Activated T-helper 2 cell treated with anti-CD3 and anti-CD28 coated beads, Interferon-gamma antibody, Interleukin-2, Interleukin-4, amounts not matched to agents 10 μg/mL and 5 μg/mL and 100 μg/mL, durations not matched to agents 14 hours and 24 hours and 36 hours (primary cell): Measurements from ENCODE around the gene PGBD1. TPM values are rescaled to one million over a fixed set of nuclear protein-coding genes. Genes with fewer than 3 reads are reported as not detected.

Source experiments
- DNase-seq: peaks from one replicate; pipeline ENCODE4 v3.0.0; 2021; ENCODE audit warnings: low spot score
- H3K27ac Mint-ChIP-seq: one replicate; pipeline ENCODE4 v1.8.0; 2021; ENCODE audit warnings: mixed read lengths
- H3K27me3 Mint-ChIP-seq: one replicate; pipeline ENCODE4 v1.8.0; 2021; ENCODE audit warnings: low read depth, mixed read lengths
- H3K36me3 Mint-ChIP-seq: one replicate; pipeline ENCODE4 v1.8.0; 2021; ENCODE audit warnings: low read depth, mixed read lengths
- H3K4me1 Mint-ChIP-seq: one replicate; pipeline ENCODE4 v1.8.0; 2021; ENCODE audit warnings: low read depth, mixed read lengths
- H3K4me3 Mint-ChIP-seq: one replicate; pipeline ENCODE4 v1.8.0; 2021; ENCODE audit warnings: low read depth, mild to moderate bottlenecking, moderate library complexity, mixed read lengths
- H3K9me3 Mint-ChIP-seq: one replicate; pipeline ENCODE4 v1.8.0; 2021; ENCODE audit warnings: mixed read lengths
- intact Hi-C: fragments of 100-400 bp; cut with micrococcal nuclease; formaldehyde crosslinking; loops from one replicate; pipeline ENCODE4 v1.15.1; 2023
- total RNA-seq: library from RNA; stranded (reverse); gene quantifications from 2 replicates; pipeline ENCODE4 v1.2.3, GENCODE V29; 2022

The PGBD1 gene
- total RNA-seq, 1 donor from 2014 or later, result 3.8 TPM

DNA sequence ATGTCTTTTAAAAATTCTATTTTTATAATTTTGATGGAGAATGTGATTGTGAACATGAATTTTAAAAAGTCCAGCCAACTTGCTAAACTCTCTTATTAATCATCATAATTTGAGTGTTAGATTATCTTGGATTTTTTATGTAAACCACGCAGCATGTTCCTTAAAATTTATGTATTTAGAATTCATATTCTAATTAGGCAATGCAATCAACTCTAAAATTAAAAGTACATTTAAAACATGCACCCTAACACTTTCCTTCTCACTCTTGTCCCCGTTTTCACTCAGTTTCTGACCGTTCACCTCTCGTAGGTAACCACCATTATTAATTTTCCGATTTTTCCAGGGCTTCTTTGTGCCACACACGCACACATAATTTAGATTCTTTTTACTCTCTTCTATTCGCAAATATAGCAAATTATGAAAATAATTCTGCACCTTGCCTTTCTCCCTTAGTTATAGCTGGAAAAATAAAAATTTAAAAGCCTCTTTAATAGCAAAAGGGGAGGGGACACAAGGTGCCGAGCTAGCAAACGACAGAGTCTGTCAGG is 68.0 kb downstream of the PGBD1 start:
- H3K36me3 Mint-ChIP-seq, result peaks cover 15% of the 10 kb centered on the region
- H3K4me3 Mint-ChIP-seq, result peak overlapping the region; percentile 99
- peak overlapping the region; percentile 93 for H3K27ac Mint-ChIP-seq
- DNase-seq, result no peak
- H3K9me3 Mint-ChIP-seq, result no peaks in the 10 kb centered on the region
- H3K4me1 Mint-ChIP-seq, result peaks cover 22% of the 10 kb centered on the region
- H3K27me3 Mint-ChIP-seq, result peaks cover 25% of the 10 kb centered on the region
- intact Hi-C loops, result loop anchor here (1.0 to 5.0 kb wide), 2 partner anchors 14 to 48 kb away; partner anchors contain the start of gene ZSCAN12

- intact Hi-C loops, result loop anchor here (1.0 to 5.0 kb wide), 3 partner anchors 15 to 83 kb away; partner anchors contain the start of genes ZSCAN12 and ZSCAN26
- Mint-ChIP-seq H3K27ac (peak within 1 kb of the TSS; percentile 93), H3K4me1 (peaks cover 22% of the 10 kb centered on the region), H3K27me3 (peaks cover 21% of the 10 kb centered on the region), H3K36me3 (peaks cover 15% of the 10 kb centered on the region), H3K9me3 (no peaks in the 10 kb centered on the region), H3K4me3 (peak within 1 kb of the TSS; percentile 99)
- DNase-seq, result peak; percentile 81
Measured at GRCh38 chr6:28349892-28350737, 68.7 kb downstream of the PGBD1 start, which contains the start of gene ZKSCAN3. Gene ZKSCAN3 (plus strand): TSS chr6:28349947. CDS start chr6:28359587, 9,640 bp downstream.

- Mint-ChIP-seq H3K27ac (no peak overlapping the region), H3K9me3 (no peaks in the 10 kb centered on the region), H3K4me3 (peak overlapping the region; percentile 99), H3K36me3 (peaks cover 15% of the 10 kb centered on the region), H3K4me1 (peaks cover 31% of the 10 kb centered on the region), H3K27me3 (peaks cover 15% of the 10 kb centered on the region)
- no peak for DNase-seq
- intact Hi-C loops, result loop anchor here (2.0 kb wide), 1 partner anchor 84 kb away; the partner anchor contains the start of gene ZSCAN26
Measured at GRCh38 chr6:28351087-28351486, 69.7 kb downstream of the PGBD1 start.

DNA sequence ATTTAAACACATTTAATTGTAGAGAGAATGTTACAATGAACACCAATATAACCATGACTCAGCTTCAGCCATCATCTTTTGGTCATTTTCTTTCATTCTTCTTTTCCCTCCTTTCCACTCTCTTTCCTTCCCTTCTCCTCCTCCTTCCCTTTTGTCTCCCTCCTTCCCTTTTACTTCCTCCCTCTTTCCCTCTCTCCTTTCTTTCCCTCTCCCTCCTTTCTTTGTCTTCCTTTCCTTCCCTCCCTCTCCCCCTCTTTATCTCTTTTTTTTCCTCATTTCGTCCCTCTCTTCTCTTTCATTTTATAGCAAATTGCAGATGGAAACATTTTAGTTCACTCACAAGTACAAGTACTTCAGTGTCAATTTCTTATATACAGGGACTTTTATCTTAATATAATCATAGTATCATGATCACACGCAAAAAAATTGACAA is 70.1 kb downstream of the PGBD1 start:
- Mint-ChIP-seq H3K4me3 (peak overlapping the region; percentile 99), H3K27ac (no peak overlapping the region), H3K9me3 (no peaks in the 10 kb centered on the region), H3K36me3 (peaks cover 15% of the 10 kb centered on the region), H3K27me3 (peaks cover 13% of the 10 kb centered on the region), H3K4me1 (peaks cover 32% of the 10 kb centered on the region)
- DNase-seq, result no peak
- intact Hi-C loops, result loop anchor here (2.0 kb wide), 1 partner anchor 85 kb away; the partner anchor contains the start of gene ZSCAN26

Other genes starting within 250 kb of the PGBD1 start
- 0.34 TPM in 2 replicates for gene ZNF165, start 201.0 kb upstream of the PGBD1 start, total RNA-seq
- gene ZSCAN16, start 157.0 kb upstream of the PGBD1 start, total RNA-seq, result 4.0 TPM in 2 replicates
- gene ZKSCAN8, start 139.7 kb upstream of the PGBD1 start, total RNA-seq, result 17.9 and 20.8 TPM in 2 replicates
- 9.7 and 10.8 TPM in 2 replicates for gene ZSCAN9, start 56.3 kb upstream of the PGBD1 start, total RNA-seq
- gene ZKSCAN4, start 29.3 kb upstream of the PGBD1 start, total RNA-seq, result 4.6 and 5.0 TPM in 2 replicates
- not detected in 2 replicates for gene NKAPL, start 22.3 kb upstream of the PGBD1 start, total RNA-seq
- gene ZSCAN26, start 14.4 kb upstream of the PGBD1 start, total RNA-seq, result 6.1 and 7.7 TPM in 2 replicates
- 1.5 and 1.9 TPM in 2 replicates for gene ZSCAN31, start 54.6 kb downstream of the PGBD1 start, total RNA-seq
- gene ZKSCAN3, start 68.4 kb downstream of the PGBD1 start, total RNA-seq, result 3.5 TPM in 2 replicates
- 5.3 and 5.7 TPM in 2 replicates for gene ZSCAN12, start 118.2 kb downstream of the PGBD1 start, total RNA-seq
- gene ZSCAN23, start 161.9 kb downstream of the PGBD1 start, total RNA-seq, result 0.48 and 0.50 TPM in 2 replicates
- gene GPX6, start 234.2 kb downstream of the PGBD1 start, total RNA-seq, result not detected in 2 replicates
- gene GPX5, start 244.3 kb downstream of the PGBD1 start, total RNA-seq, result not detected in 2 replicates